Neural progenitor cell (in vitro differentiated cells): Measurements from ENCODE around the gene OXSR1. TPM values are rescaled to one million over a fixed set of nuclear protein-coding genes. Genes with fewer than 3 reads are reported as not detected.
"Not testable (repeated sequence)": the region's sequence is repeated elsewhere in the genome, so short reads cannot be mapped to it uniquely, and the experiment has no call there.

ENCODE experiments used
- DNase-seq: peaks from one replicate; pipeline ENCODE4 v3.0.0-alpha.2; 2016; ENCODE audit warnings: low spot score
- H2AFZ ChIP-seq: fragments of 200-600 bp; sonication (generic); replicated peaks from 2 replicates; pipeline ENCODE4 v1.6.1; 2016; ENCODE audit warnings: antibody characterized with exemption
- H3F3A ChIP-seq: fragments of 200-600 bp; sonication (generic); 2 replicates; pipeline ENCODE4 v1.6.1; 2016; ENCODE audit warnings: antibody characterized with exemption, low read depth
- H3K27ac ChIP-seq: fragments of 200-600 bp; sonication (generic); 2 replicates; pipeline ENCODE4 v1.5.1; 2016; ENCODE audit warnings: mild to moderate bottlenecking
- H3K27me3 ChIP-seq: fragments of 200-600 bp; sonication (generic); 2 replicates; pipeline ENCODE4 v1.6.1; 2016; ENCODE audit warnings: mild to moderate bottlenecking, moderate library complexity
- H3K36me3 ChIP-seq: fragments of 200-600 bp; sonication (generic); 2 replicates; pipeline ENCODE4 v1.5.1; 2016
- H3K4me1 ChIP-seq: fragments of 200-600 bp; sonication (generic); 2 replicates; pipeline ENCODE4 v1.6.1; 2016; ENCODE audit warnings: mixed run types
- H3K4me2 ChIP-seq: fragments of 200-600 bp; sonication (generic); 2 replicates; pipeline ENCODE4 v1.6.1; 2016
- H3K4me3 ChIP-seq: fragments of 200-600 bp; sonication (generic); 2 replicates; pipeline ENCODE4 v1.5.1; 2016
- H3K79me2 ChIP-seq: fragments of 200-600 bp; sonication (generic); 2 replicates; pipeline ENCODE4 v1.6.1; 2016; ENCODE audit warnings: low read depth
- H3K9ac ChIP-seq: fragments of 200-600 bp; sonication (generic); 2 replicates; pipeline ENCODE4 v1.6.1; 2016
- H3K9me3 ChIP-seq: fragments of 200-600 bp; sonication (generic); 2 replicates; pipeline ENCODE4 v1.5.1; 2016; ENCODE audit warnings: low read depth
- H4K20me1 ChIP-seq: fragments of 200-600 bp; sonication (generic); 2 replicates; pipeline ENCODE4 v1.6.1; 2016; ENCODE audit warnings: low read depth
- H3K27ac Mint-ChIP-seq: 3 replicates; pipeline ENCODE4 v1.8.0; 2021; ENCODE audit warnings: mixed read lengths
- H3K27me3 Mint-ChIP-seq: 2 replicates; pipeline ENCODE4 v1.8.0; 2022; ENCODE audit warnings: low read depth, mild to moderate bottlenecking, inconsistent platforms, moderate library complexity, mixed read lengths; ENCODE audit not compliant: insufficient read depth
- H3K36me3 Mint-ChIP-seq: 3 replicates; pipeline ENCODE4 v1.8.0; 2021; ENCODE audit warnings: mixed read lengths
- H3K4me1 Mint-ChIP-seq: 3 replicates; pipeline ENCODE4 v1.8.0; 2021; ENCODE audit warnings: mixed read lengths
- H3K4me3 Mint-ChIP-seq: 3 replicates; pipeline ENCODE4 v1.8.0; 2021; ENCODE audit warnings: mild to moderate bottlenecking, moderate library complexity, mixed read lengths
- H3K9me3 Mint-ChIP-seq: 3 replicates; pipeline ENCODE4 v1.8.0; 2020; ENCODE audit warnings: mixed read lengths
- EZH2 ChIP-seq: fragments of 200-600 bp; sonication (generic); IDR thresholded peaks from 2 replicates; pipeline ENCODE4 v1.6.1; 2017; ENCODE audit warnings: antibody characterized with exemption, mild to moderate bottlenecking, moderate library complexity
- EZH2phosphoT487 ChIP-seq: fragments of 200-600 bp; sonication (generic); IDR thresholded peaks from 2 replicates; pipeline ENCODE4 v1.6.1; 2017; ENCODE audit warnings: antibody characterized with exemption
- total RNA-seq: library from RNA; depleted of rRNA; stranded (reverse); fragments of >200 nt; gene quantifications from 2 replicates; pipeline ENCODE4 v1.2.3, GENCODE V29; 2015; ENCODE audit warnings: low replicate concordance
- TF ChIP-seq, protein P1 (sequence below): fragments of 200-600 bp; sonication (generic); IDR thresholded peaks from 2 replicates; pipeline ENCODE4 v1.5.1; 2017; ENCODE audit warnings: antibody characterized with exemption, mild to moderate bottlenecking

The OXSR1 gene
- total RNA-seq, 1 donor from 2014 or later, result 65.8 TPM

- Histone ChIP-seq H3K9ac (no peak overlapping the region), H3K27me3 (no peaks in the 10 kb centered on the region), H2AFZ (peak overlapping the region; percentile 13), H3K27ac (no peak overlapping the region), H3K4me2 (no peak overlapping the region), H3K4me1 (peaks cover 8% of the 10 kb centered on the region), H3K79me2 (no peaks in the 10 kb centered on the region), H4K20me1 (no peaks in the 10 kb centered on the region), H3K9me3 (no peaks in the 10 kb centered on the region), H3K4me3 (no peak overlapping the region), H3F3A (peaks cover 43% of the 10 kb centered on the region), H3K36me3 (no peaks in the 10 kb centered on the region)
- Mint-ChIP-seq H3K4me3 (no peak overlapping the region), H3K9me3 (no peaks in the 10 kb centered on the region), H3K27ac (no peak overlapping the region), H3K27me3 (peaks cover 3% of the 10 kb centered on the region), H3K4me1 (no peaks in the 10 kb centered on the region), H3K36me3 (no peaks in the 10 kb centered on the region)
- TF ChIP-seq, protein P1, sequence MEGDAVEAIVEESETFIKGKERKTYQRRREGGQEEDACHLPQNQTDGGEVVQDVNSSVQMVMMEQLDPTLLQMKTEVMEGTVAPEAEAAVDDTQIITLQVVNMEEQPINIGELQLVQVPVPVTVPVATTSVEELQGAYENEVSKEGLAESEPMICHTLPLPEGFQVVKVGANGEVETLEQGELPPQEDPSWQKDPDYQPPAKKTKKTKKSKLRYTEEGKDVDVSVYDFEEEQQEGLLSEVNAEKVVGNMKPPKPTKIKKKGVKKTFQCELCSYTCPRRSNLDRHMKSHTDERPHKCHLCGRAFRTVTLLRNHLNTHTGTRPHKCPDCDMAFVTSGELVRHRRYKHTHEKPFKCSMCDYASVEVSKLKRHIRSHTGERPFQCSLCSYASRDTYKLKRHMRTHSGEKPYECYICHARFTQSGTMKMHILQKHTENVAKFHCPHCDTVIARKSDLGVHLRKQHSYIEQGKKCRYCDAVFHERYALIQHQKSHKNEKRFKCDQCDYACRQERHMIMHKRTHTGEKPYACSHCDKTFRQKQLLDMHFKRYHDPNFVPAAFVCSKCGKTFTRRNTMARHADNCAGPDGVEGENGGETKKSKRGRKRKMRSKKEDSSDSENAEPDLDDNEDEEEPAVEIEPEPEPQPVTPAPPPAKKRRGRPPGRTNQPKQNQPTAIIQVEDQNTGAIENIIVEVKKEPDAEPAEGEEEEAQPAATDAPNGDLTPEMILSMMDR, result no peak
- no peak for TF ChIP-seq EZH2phosphoT487
- no peak for TF ChIP-seq EZH2
- DNase-seq, result no peak
Observed at GRCh38 chr3:38158472-38158871, 6.9 kb upstream of the OXSR1 start.

GRCh38 chr3:38160704-38161103, 4.6 kb upstream of the OXSR1 start:
- not testable (repeated sequence) for H3K4me3 Mint-ChIP-seq, H3K9ac ChIP-seq, H3K36me3 Mint-ChIP-seq, H4K20me1 ChIP-seq, H3K79me2 ChIP-seq, H3K9me3 Mint-ChIP-seq, H3K9me3 ChIP-seq, H3K27me3 ChIP-seq, DNase-seq, H3K4me3 ChIP-seq, H2AFZ ChIP-seq, H3K27ac ChIP-seq, H3K4me2 ChIP-seq, H3K4me1 Mint-ChIP-seq, H3K4me1 ChIP-seq, H3K27ac Mint-ChIP-seq, H3K36me3 ChIP-seq
- peaks cover 51% of the 10 kb centered on the region for H3F3A ChIP-seq
- peaks cover 11% of the 10 kb centered on the region for H3K27me3 Mint-ChIP-seq

DNA sequence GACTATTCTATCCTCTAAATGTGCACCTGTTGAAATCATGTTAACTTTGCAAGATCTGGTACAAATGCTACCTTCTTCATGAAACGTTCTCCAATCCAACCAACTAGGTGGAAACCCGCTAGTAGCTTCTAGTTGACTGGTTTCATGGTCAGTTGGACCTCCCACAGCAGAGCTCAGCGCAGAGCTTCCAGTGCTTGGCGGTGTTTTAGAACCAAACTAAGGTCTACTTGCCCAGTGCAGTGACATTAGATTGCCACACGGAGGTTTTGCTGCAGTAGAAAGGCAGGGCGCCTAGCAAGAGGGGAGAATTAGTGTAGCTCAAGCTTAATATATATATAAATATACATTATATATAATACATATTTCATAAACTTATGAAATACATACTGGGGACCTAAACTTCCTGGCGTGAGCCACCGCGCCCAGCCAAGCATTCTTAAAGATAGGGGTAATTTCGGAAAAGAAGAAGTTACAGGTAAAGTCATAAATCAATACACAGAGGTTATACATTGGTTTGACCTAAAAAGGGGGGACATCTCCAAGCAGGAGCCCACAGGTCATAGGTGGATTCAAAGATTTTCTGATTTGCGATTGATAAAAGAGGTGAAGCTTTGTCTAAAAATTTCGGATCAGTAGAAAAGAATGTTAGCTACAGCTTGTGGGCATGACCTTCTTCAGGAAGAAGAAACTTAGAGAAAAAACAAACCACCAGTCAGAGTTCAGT, 2.1 kb upstream of the OXSR1 start:
- Histone ChIP-seq H3K79me2 (peaks cover 27% of the 10 kb centered on the region), H4K20me1 (peaks cover 19% of the 10 kb centered on the region), H3K9me3 (no peaks in the 10 kb centered on the region), H3K27ac (no peak overlapping the region), H3F3A (peaks cover 57% of the 10 kb centered on the region), H3K36me3 (no peaks in the 10 kb centered on the region), H3K4me3 (no peak overlapping the region), H3K27me3 (no peaks in the 10 kb centered on the region), H3K9ac (no peak overlapping the region), H3K4me1 (peaks cover 11% of the 10 kb centered on the region), H3K4me2 (no peak overlapping the region), H2AFZ (no peak overlapping the region)
- Mint-ChIP-seq H3K4me1 (peaks cover 22% of the 10 kb centered on the region), H3K4me3 (peak overlapping the region; percentile 99), H3K27me3 (peaks cover 14% of the 10 kb centered on the region), H3K27ac (no peak overlapping the region), H3K36me3 (peaks cover 15% of the 10 kb centered on the region), H3K9me3 (no peaks in the 10 kb centered on the region)
- DNase-seq, result peak; percentile 32
- TF ChIP-seq, protein P1, result peak; percentile 9
- no peak for TF ChIP-seq EZH2phosphoT487

GRCh38 chr3:38163841-38164642, 1.3 kb upstream of the OXSR1 start:
- peak overlapping the region; percentile 79 for H3K4me2 ChIP-seq
- H3K4me3 ChIP-seq, result peak overlapping the region; percentile 96
- H4K20me1 ChIP-seq, result peaks cover 26% of the 10 kb centered on the region
- H3K4me3 Mint-ChIP-seq, result peak overlapping the region; percentile 99
- H3K9ac ChIP-seq, result no peak overlapping the region
- H3K4me1 ChIP-seq, result peaks cover 3% of the 10 kb centered on the region
- DNase-seq, result no peak
- peaks cover 51% of the 10 kb centered on the region for H3F3A ChIP-seq
- H3K36me3 Mint-ChIP-seq, result peaks cover 15% of the 10 kb centered on the region
- peaks cover 14% of the 10 kb centered on the region for H3K27me3 Mint-ChIP-seq
- peak overlapping the region; percentile 96 for H2AFZ ChIP-seq
- no peak overlapping the region for H3K27ac ChIP-seq
- no peaks in the 10 kb centered on the region for H3K9me3 Mint-ChIP-seq
- TF ChIP-seq, protein P1, result no peak
- TF ChIP-seq EZH2phosphoT487 (no peak), EZH2 (no peak)
- no peaks in the 10 kb centered on the region for H3K9me3 ChIP-seq
- H3K79me2 ChIP-seq, result peaks cover 34% of the 10 kb centered on the region
- peak overlapping the region; percentile 99 for H3K27ac Mint-ChIP-seq
- H3K27me3 ChIP-seq, result no peaks in the 10 kb centered on the region
- H3K4me1 Mint-ChIP-seq, result peaks cover 22% of the 10 kb centered on the region
- no peaks in the 10 kb centered on the region for H3K36me3 ChIP-seq
